ENCODE data around the gene PPY. TPM values are rescaled to one million over a fixed set of nuclear protein-coding genes. Genes with fewer than 3 reads are reported as not detected.
"Not testable (repeated sequence)": the region's sequence is repeated elsewhere in the genome, so short reads cannot be mapped to it uniquely, and the experiment has no call there.

Gene PPY
- total and polyA plus RNA-seq, 10 donors: not detected

DNA sequence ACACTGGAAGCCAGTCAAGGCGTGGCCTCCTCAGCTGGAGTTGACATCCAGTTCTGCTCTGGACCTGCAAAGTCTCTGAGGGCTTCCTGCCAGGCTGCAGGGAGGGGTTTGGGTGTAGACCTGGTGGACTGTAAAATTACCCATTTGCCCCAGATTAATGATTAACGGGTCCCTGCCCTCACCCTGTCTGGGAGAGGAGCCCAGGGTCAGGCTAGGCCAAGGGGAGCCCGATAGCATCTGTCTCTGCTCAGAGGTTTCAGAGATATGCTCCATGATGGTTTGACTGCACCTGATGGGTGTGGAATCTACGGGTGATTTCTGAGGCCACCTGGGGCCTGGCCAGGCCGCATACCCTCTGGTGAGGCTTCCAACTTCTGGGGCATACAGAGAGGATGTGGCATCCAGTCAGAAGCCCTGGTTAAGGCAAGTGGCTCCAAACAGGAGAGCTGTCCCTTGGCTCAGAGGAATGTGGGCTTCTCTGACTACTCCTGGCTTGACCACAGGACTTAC, 11.2 kb downstream of the PPY start:
- Histone ChIP-seq H3K9me3 (no peaks in the 10 kb centered on the region), H3K4me3 (no peak overlapping the region), H3K27ac (no peak overlapping the region), H3K36me3 (no peaks in the 10 kb centered on the region), H3K4me1 (peaks cover 4 to 23% (median 13%) of the 10 kb centered on the region in 6 donors), H3K27me3 (replicated peaks in 1 of 7) (peaks cover 0 to 50% (median 13%) of the 10 kb centered on the region in 7 donors)
- WGBS, 5 donors: 76 to 100% (median 88%) methylated on average over 1 to 5 of the region's 5 CpGs
- TF ChIP-seq POLR2AphosphoS5 (IDR thresholded peaks at IDR 0.05) (no peak), POLR2A (IDR thresholded peaks at IDR 0.05) (no peak)
- TF ChIP-seq, protein P1, sequence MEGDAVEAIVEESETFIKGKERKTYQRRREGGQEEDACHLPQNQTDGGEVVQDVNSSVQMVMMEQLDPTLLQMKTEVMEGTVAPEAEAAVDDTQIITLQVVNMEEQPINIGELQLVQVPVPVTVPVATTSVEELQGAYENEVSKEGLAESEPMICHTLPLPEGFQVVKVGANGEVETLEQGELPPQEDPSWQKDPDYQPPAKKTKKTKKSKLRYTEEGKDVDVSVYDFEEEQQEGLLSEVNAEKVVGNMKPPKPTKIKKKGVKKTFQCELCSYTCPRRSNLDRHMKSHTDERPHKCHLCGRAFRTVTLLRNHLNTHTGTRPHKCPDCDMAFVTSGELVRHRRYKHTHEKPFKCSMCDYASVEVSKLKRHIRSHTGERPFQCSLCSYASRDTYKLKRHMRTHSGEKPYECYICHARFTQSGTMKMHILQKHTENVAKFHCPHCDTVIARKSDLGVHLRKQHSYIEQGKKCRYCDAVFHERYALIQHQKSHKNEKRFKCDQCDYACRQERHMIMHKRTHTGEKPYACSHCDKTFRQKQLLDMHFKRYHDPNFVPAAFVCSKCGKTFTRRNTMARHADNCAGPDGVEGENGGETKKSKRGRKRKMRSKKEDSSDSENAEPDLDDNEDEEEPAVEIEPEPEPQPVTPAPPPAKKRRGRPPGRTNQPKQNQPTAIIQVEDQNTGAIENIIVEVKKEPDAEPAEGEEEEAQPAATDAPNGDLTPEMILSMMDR (IDR thresholded peaks at IDR 0.05 in 8 of 11, conservative IDR thresholded peaks at IDR 0.05 in 3 of 11): no peak
- no peak for DNase-seq
- intact Hi-C loops (cut with DNase I; ENCODE audit: low total_unique reads): no loop called here

DNA sequence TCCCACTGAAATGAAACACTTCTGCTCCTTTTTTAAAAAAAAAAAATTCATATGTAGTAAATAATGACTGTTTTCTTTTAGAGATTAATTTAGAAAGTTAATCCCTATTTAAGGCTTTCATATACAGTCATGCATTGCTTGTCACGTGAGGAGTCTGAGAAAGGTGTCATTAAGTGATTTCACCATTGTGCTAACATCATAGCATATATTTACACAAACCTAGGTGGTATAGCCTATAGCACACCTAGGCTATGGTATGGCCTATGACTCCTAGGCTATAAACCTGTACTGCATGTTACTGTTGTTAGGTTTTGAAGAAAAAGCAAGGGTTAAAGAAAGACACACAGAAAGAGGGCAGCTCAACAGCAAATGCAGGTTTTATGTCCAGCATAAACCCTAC, 13.7 kb downstream of the PPY start:
- peaks cover 0 to 63% (median 13%) of the 10 kb centered on the region in 7 donors for H3K27me3 ChIP-seq (replicated peaks in 1 of 7)
- TF ChIP-seq, protein P1 (IDR thresholded peaks at IDR 0.05 in 8 of 11, conservative IDR thresholded peaks at IDR 0.05 in 3 of 11): no peak
- TF ChIP-seq POLR2AphosphoS5 (IDR thresholded peaks at IDR 0.05): no peak
- DNase-seq: no peak
- no peaks in the 10 kb centered on the region for H3K36me3 ChIP-seq
- 68 to 91% (median 71%) methylated on average over 1 of the region's 1 CpG for WGBS, 5 donors
- peaks cover 4 to 23% (median 13%) of the 10 kb centered on the region in 6 donors for H3K4me1 ChIP-seq
- no peak overlapping the region for H3K27ac ChIP-seq
- H3K4me3 ChIP-seq: no peak overlapping the region
- intact Hi-C loops (cut with DNase I; ENCODE audit: low total_unique reads): no loop called here
- no peaks in the 10 kb centered on the region for H3K9me3 ChIP-seq

DNA sequence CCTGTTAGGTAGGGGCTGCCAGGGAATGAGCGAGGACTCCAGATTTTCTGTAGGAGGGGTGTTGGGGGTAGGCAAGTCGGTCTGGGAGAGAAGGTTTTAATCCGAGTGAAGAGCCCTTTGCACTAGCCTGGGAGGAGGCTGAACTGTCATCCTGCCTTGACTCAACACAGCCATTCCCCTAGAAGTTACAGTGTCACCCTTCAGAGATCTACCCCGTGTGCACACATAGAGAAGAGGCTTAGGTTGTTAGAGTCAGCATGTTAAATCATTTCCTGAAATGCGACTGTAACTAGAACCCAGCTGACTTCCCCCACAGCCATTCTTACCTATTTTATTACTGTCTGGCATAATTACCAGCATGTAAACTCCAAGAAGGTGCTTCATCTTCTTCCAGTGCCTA, 14.3 kb downstream of the PPY start:
- H3K9me3 ChIP-seq; H3K27ac ChIP-seq; DNase-seq; H3K36me3 ChIP-seq; intact Hi-C loops (cut with DNase I; ENCODE audit: low total_unique reads): not testable (repeated sequence)
- WGBS, 5 donors: 8 to 19% (median 14%) methylated on average over 5 of the region's 5 CpGs
- peaks cover 0 to 62% (median 13%) of the 10 kb centered on the region in 7 donors for H3K27me3 ChIP-seq (replicated peaks in 1 of 7)
- H3K4me3 ChIP-seq: peak overlapping the region in 1 of 8 donors; percentile 55
- H3K4me1 ChIP-seq: peaks cover 4 to 23% (median 13%) of the 10 kb centered on the region in 6 donors

DNA sequence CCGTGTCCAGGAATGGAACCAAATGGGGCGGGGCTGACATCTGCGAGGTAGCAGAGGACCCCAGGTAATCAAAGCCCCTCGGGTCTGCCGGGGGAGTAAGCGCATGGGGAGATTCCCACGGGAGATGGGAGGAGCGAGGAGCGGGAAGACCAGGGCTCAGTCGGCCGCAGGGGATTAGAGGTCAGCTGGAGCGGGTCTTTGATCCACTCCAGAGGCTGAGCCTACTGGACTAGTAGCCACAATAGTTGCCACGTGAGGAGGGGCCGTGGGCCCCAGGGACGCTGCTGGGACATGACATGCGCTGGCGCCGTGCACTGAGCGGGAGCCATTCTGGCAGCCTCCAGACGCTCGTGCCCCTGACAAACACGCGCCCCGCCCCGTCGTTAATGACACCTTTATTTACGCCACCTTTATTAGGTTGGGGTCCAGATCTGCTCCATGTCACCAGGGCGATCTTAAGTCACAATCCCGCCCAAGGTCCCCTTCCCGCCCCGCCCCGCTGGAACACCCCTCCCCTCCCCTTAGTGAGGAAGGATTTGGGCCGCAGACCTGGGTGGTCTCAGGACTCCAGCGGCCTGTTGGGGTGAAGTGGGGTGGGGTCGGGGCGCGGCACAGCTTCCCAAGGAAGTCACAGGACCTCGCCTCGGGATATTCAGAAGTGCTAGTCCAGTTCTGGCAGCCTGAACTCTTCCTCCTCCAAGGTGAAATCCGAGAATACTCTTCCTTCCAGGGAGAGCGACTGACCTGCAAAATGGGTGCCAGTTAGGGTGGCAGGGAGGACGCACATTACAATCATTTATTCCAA, 15.0 kb downstream of the PPY start:
- Histone ChIP-seq H3K4me1 (peaks cover 4 to 23% (median 13%) of the 10 kb centered on the region in 6 donors), H3K4me3 (peak overlapping the region in 6 of 8 donors; percentile 3 to 55 (median 19)), H3K27ac (no peak overlapping the region), H3K9me3 (no peaks in the 10 kb centered on the region), H3K27me3 (replicated peaks in 1 of 7) (peaks cover 0 to 55% (median 13%) of the 10 kb centered on the region in 7 donors), H3K36me3 (no peaks in the 10 kb centered on the region)
- intact Hi-C loops (cut with DNase I; ENCODE audit: low total_unique reads): no loop called here
- no peak for DNase-seq
- no peak for TF ChIP-seq POLR2A (IDR thresholded peaks at IDR 0.05)
- TF ChIP-seq, protein P1 (IDR thresholded peaks at IDR 0.05 in 8 of 11, conservative IDR thresholded peaks at IDR 0.05 in 3 of 11): no peak
- no peak for TF ChIP-seq POLR2AphosphoS5 (IDR thresholded peaks at IDR 0.05)
- 6 to 13% (median 7%) methylated on average over 23 to 42 of the region's 42 CpGs for WGBS, 5 donors
